ENCODE data around the gene SDK1.

Gene SDK1

GRCh38 chr7:4167385-4167910 lies 866.4 kb downstream of the SDK1 start:
- no peak for DNase-seq (ENCODE audit: low read depth in 3 of 3, low spot score in 1 of 3)

- no peak for DNase-seq (ENCODE audit: low read depth in 3 of 3, low spot score in 1 of 3)
Observed at GRCh38 chr7:4168041-4168440, 867.0 kb downstream of the SDK1 start.

GRCh38 chr7:4168541-4168940 lies 867.5 kb downstream of the SDK1 start:
- no peak for DNase-seq (ENCODE audit: low read depth in 3 of 3, low spot score in 1 of 3)

GRCh38 chr7:4169455-4169854 lies 868.4 kb downstream of the SDK1 start:
- no peak for DNase-seq (ENCODE audit: low read depth in 3 of 3, low spot score in 1 of 3)

- no peak for DNase-seq (ENCODE audit: low read depth in 3 of 3, low spot score in 1 of 3)
Observed at GRCh38 chr7:4170997-4171786, 870.1 kb downstream of the SDK1 start.

GRCh38 chr7:4172883-4173282 lies 871.8 kb downstream of the SDK1 start:
- DNase-seq (ENCODE audit: low read depth in 3 of 3, low spot score in 1 of 3): no peak

GRCh38 chr7:4173615-4174014 lies 872.6 kb downstream of the SDK1 start:
- DNase-seq (ENCODE audit: low read depth in 3 of 3, low spot score in 1 of 3): no peak

GRCh38 chr7:4174016-4174415 lies 873.0 kb downstream of the SDK1 start:
- no peak for DNase-seq (ENCODE audit: low read depth in 3 of 3, low spot score in 1 of 3)

- no peak for DNase-seq (ENCODE audit: low read depth in 3 of 3, low spot score in 1 of 3)
Observed at GRCh38 chr7:4174451-4174850, 873.4 kb downstream of the SDK1 start.

GRCh38 chr7:4174884-4175283 lies 873.8 kb downstream of the SDK1 start:
- DNase-seq (ENCODE audit: low read depth in 3 of 3, low spot score in 1 of 3): no peak

- no peak for DNase-seq (ENCODE audit: low read depth in 3 of 3, low spot score in 1 of 3)
Observed at GRCh38 chr7:4175346-4175973, 874.4 kb downstream of the SDK1 start.

GRCh38 chr7:4177001-4177400 lies 875.9 kb downstream of the SDK1 start:
- DNase-seq (ENCODE audit: low read depth in 3 of 3, low spot score in 1 of 3): no peak

GRCh38 chr7:4178416-4178815 lies 877.4 kb downstream of the SDK1 start:
- no peak for DNase-seq (ENCODE audit: low read depth in 3 of 3, low spot score in 1 of 3)

GRCh38 chr7:4178916-4179687 lies 878.0 kb downstream of the SDK1 start:
- no peak for DNase-seq (ENCODE audit: low read depth in 3 of 3, low spot score in 1 of 3)

GRCh38 chr7:4179688-4180380 lies 878.8 kb downstream of the SDK1 start:
- DNase-seq (ENCODE audit: low read depth in 3 of 3, low spot score in 1 of 3): no peak

- no peak for DNase-seq (ENCODE audit: low read depth in 3 of 3, low spot score in 1 of 3)
Observed at GRCh38 chr7:4181446-4181845, 880.4 kb downstream of the SDK1 start.

- DNase-seq (ENCODE audit: low read depth in 3 of 3, low spot score in 1 of 3): no peak
Observed at GRCh38 chr7:4182605-4183300, 881.7 kb downstream of the SDK1 start.

- DNase-seq (ENCODE audit: low read depth in 3 of 3, low spot score in 1 of 3): no peak
Observed at GRCh38 chr7:4184653-4185052, 883.6 kb downstream of the SDK1 start.

- DNase-seq (ENCODE audit: low read depth in 3 of 3, low spot score in 1 of 3): no peak
Observed at GRCh38 chr7:4185136-4185535, 884.1 kb downstream of the SDK1 start.

GRCh38 chr7:4185721-4186512 lies 884.9 kb downstream of the SDK1 start:
- no peak for DNase-seq (ENCODE audit: low read depth in 3 of 3, low spot score in 1 of 3)
